ENCODE measurements around the gene IAH1. TPM values are rescaled to one million over a fixed set of nuclear protein-coding genes. Genes with fewer than 3 reads are reported as not detected.

Gene IAH1
- total RNA-seq, 2 donors from 2014 or later, result 37.7 to 53.9 TPM

DNA sequence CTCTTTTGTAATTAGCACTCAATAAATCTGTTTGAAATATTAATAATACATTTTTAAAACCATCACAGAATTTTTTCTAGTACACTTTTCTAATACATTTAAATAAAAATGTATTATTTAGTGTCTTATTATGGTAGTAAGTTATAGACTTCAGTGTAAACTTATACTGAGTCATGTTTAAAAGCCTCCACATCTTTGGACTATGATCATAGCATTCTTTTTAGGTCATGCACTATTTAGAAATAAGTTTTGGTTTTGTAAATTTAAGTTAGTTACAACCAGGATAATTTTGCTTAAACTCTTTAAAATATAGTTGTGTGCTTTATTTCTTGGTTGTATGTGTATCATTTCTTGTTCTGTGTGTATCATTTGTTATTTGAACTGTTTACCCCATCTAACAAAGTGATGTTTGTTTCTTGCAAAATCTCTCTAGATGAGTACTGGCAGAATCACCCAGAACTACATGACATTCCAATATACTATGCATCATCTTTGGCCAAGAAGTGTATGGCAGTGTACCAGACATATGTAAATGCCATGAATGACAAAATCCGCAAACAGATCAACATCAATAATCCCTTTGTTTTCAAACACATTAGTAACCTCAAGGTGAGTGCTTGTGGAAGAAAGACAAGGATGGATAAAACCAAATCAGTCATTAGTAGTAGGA, 34.2 kb upstream of the IAH1 start:
- H3K27ac ChIP-seq, result no peak overlapping the region
- TF ChIP-seq, protein P1, sequence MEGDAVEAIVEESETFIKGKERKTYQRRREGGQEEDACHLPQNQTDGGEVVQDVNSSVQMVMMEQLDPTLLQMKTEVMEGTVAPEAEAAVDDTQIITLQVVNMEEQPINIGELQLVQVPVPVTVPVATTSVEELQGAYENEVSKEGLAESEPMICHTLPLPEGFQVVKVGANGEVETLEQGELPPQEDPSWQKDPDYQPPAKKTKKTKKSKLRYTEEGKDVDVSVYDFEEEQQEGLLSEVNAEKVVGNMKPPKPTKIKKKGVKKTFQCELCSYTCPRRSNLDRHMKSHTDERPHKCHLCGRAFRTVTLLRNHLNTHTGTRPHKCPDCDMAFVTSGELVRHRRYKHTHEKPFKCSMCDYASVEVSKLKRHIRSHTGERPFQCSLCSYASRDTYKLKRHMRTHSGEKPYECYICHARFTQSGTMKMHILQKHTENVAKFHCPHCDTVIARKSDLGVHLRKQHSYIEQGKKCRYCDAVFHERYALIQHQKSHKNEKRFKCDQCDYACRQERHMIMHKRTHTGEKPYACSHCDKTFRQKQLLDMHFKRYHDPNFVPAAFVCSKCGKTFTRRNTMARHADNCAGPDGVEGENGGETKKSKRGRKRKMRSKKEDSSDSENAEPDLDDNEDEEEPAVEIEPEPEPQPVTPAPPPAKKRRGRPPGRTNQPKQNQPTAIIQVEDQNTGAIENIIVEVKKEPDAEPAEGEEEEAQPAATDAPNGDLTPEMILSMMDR (IDR thresholded peaks at IDR 0.05), result no peak
- H3K36me3 ChIP-seq, result peaks cover 13% of the 10 kb centered on the region
- H3K9ac ChIP-seq (ENCODE audit: low read depth in 2 of 2, low read length in 2 of 2), result no peak overlapping the region
- intact Hi-C loops (cut with DNase I), result no loop called here
- H3K9me3 ChIP-seq, result no peaks in the 10 kb centered on the region
- no peaks in the 10 kb centered on the region for H3K27me3 ChIP-seq
- no peaks in the 10 kb centered on the region for H3K4me1 ChIP-seq
- DNase-seq, result no peak
- H3K4me3 ChIP-seq, result no peak overlapping the region

DNA sequence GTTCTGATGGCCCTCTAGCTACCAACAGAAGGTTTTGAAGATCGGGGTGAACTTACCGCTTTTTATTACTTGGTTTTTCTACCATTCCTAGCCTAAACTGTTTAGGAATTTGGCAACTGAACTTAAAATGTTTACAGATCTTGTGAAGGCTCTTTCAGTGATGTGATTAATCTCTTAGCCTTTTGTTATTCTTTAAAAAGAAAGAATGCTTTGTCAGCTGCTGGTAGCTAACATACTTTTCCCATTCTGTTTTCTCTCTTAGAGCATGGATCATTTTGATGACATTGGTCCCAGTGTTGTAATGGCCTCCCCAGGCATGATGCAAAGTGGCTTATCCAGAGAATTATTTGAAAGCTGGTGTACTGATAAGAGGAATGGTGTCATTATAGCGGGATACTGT, 32.8 kb upstream of the IAH1 start:
- Histone ChIP-seq H3K4me3 (no peak overlapping the region), H3K4me1 (no peaks in the 10 kb centered on the region), H3K9ac (ENCODE audit: low read depth in 2 of 2, low read length in 2 of 2) (no peak overlapping the region), H3K27ac (no peak overlapping the region), H3K27me3 (no peaks in the 10 kb centered on the region), H3K36me3 (peaks cover 16% of the 10 kb centered on the region), H3K9me3 (no peaks in the 10 kb centered on the region)
- intact Hi-C loops (cut with DNase I), result no loop called here
- no peak for DNase-seq
- TF ChIP-seq, protein P1 (IDR thresholded peaks at IDR 0.05), result no peak

DNA sequence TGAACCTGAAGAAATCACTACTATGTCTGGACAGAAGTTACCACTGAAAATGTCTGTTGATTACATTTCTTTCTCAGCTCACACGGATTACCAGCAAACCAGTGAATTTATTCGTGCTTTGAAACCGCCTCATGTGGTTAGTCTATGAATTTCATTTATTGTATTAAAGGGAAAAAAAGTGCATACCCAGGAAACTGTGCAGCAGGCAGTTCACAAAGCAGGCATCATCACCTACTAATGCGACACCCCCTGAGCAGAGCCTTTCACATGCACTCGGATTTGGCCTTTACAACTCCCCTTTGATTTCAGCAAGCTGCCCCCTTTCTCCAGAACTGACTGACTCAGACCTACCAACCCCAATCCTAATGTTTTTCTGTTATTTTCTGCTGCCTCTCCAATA, 30.8 kb upstream of the IAH1 start:
- no peak for DNase-seq
- intact Hi-C loops (cut with DNase I), result no loop called here
- no peak overlapping the region for H3K4me3 ChIP-seq
- no peaks in the 10 kb centered on the region for H3K27me3 ChIP-seq
- no peak overlapping the region for H3K27ac ChIP-seq
- TF ChIP-seq, protein P1 (IDR thresholded peaks at IDR 0.05), result no peak
- no peaks in the 10 kb centered on the region for H3K9me3 ChIP-seq
- H3K4me1 ChIP-seq, result no peaks in the 10 kb centered on the region
- no peak overlapping the region for H3K9ac ChIP-seq (ENCODE audit: low read depth in 2 of 2, low read length in 2 of 2)
- peaks cover 12% of the 10 kb centered on the region for H3K36me3 ChIP-seq

DNA sequence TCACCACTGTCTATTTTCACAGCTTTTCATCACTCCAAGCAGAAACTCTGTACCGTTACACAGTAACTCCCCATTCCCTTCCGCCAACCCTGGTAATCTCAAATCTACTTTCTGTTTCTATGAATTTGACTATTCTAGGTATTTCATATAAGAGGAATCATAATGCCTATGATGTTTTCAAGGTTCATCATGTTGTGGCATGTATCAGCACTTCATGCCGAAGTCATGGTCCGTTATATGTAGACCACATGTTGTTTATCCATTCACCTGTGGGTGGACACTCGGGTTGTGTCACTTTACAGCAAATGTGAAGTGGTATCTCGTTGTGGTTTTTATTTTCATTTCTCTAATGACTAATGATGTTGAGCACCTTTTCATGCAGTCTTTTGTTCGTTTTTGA, 29.3 kb upstream of the IAH1 start:
- intact Hi-C loops (cut with DNase I), result no loop called here
- Histone ChIP-seq H3K4me1 (no peaks in the 10 kb centered on the region), H3K36me3 (peaks cover 12% of the 10 kb centered on the region), H3K9ac (ENCODE audit: low read depth in 2 of 2, low read length in 2 of 2) (no peak overlapping the region), H3K27me3 (no peaks in the 10 kb centered on the region), H3K4me3 (no peak overlapping the region), H3K9me3 (no peaks in the 10 kb centered on the region), H3K27ac (no peak overlapping the region)
- TF ChIP-seq, protein P1 (IDR thresholded peaks at IDR 0.05), result no peak
- no peak for DNase-seq

DNA sequence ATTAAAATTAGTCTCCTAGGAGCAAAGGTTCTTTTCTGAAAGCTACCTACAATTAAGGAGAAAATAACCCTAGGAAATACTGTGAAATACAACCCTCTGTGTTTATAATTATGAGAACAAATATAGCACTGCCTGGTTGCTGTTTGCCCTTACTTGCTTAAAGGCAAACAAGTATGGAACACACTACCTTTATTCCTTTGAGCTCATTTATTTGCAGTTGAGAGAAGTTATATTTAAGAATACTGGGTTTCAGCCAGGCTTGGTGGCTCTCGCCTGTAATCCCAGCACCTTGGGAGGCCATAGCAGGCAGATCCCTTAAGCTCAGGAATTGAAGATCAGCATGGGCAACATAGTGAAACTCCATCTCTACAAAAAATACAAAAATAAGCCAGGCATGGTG, 23.1 kb upstream of the IAH1 start:
- TF ChIP-seq, protein P1 (IDR thresholded peaks at IDR 0.05), result no peak
- Histone ChIP-seq H3K36me3 (peaks cover 4% of the 10 kb centered on the region), H3K9me3 (no peaks in the 10 kb centered on the region), H3K4me3 (no peak overlapping the region), H3K9ac (ENCODE audit: low read depth in 2 of 2, low read length in 2 of 2) (no peak overlapping the region), H3K27me3 (no peaks in the 10 kb centered on the region), H3K4me1 (no peaks in the 10 kb centered on the region), H3K27ac (no peak overlapping the region)
- DNase-seq, result no peak
- intact Hi-C loops (cut with DNase I), result no loop called here

Data from colonic mucosa (tissue), 4 donors.